ENCODE measurements around the gene CWC25. TPM values are rescaled to one million over a fixed set of nuclear protein-coding genes. Genes with fewer than 3 reads are reported as not detected.

The CWC25 gene
- total and polyA plus RNA-seq, 9 of the 15 experiments (the other 6 are each of a cell fraction or from before 2014, with no cell fraction given) = 16.5 to 27.4 (median 23.0) TPM

DNA sequence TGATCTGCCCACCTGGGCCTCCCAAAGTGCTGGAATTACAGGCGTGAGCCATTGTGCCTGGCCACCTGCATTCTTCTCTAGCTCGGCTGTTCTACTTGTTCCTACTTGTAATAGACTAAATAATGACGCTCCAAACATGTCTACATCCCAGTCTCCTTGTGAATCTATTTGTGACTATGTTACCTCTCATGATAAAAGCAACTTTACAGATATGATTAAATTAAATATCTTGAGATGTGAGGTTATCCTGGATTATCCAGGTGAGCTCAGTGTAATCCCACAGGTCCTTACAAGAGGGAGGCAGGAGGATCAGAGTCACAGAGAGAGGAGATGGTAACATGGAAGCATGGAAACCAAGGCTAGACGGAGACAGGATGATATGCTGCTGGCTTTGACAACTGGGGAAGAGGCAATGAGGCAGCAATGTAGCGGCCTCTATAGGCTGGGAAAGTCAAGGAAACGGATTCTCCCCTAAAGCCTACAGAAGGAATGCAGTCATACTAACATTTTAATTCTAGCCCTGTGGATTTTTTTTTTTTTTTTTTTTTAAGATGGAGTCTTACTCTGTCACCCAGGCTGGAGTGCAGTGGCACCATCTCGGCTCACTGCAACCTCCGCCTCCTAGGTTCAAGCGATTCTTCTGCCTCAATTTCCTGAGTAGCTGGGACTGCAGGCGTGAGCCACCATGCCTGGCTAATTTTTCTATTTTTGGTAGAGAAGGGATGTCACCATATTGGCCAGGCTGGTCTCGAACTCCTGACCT lies 39.7 kb upstream of the CWC25 start:
- Histone ChIP-seq H3K9me3 (replicated peaks; ENCODE audit: control insufficient read depth, insufficient read depth, low read depth, low read length) (no peaks in the 10 kb centered on the region), H2AFZ (ENCODE audit: low read depth, low read length) (peak overlapping the region; percentile 82), H3K9me1 (ENCODE audit: control insufficient read depth, insufficient read depth, low read length) (no peaks in the 10 kb centered on the region), H3K4me2 (ENCODE audit: insufficient read depth, low read length) (peak overlapping the region; percentile 62), H4K20me1 (replicated peaks; ENCODE audit: control insufficient read depth, insufficient read depth, low read length) (no peaks in the 10 kb centered on the region), H3K4me3 (no peak overlapping the region), H3K27me3 (ENCODE audit: control insufficient read depth in 2 of 2, insufficient read depth in 2 of 2, low read length in 2 of 2) (no peaks in the 10 kb centered on the region), H3K79me2 (ENCODE audit: control insufficient read depth, insufficient read depth, low read length) (no peaks in the 10 kb centered on the region), H3K9ac (ENCODE audit: insufficient read depth in 1 of 2, low read depth in 2 of 2, low read length in 2 of 2) (no peak overlapping the region), H3K36me3 (ENCODE audit: control insufficient read depth, insufficient read depth, low read length) (no peaks in the 10 kb centered on the region), H3K27ac (ENCODE audit: extremely low read depth, low read depth, low read length) (no peak overlapping the region), H3K4me1 (replicated peaks in 1 of 2; ENCODE audit: control insufficient read depth in 2 of 2, insufficient read depth in 2 of 2, low read length in 2 of 2) (peaks cover 2 to 29% of the 10 kb centered on the region in 2 experiments; a peak in 3 of 5 replicates)
- DNase-seq (ENCODE audit: extremely low read depth in 1 of 4, low spot score in 3 of 4) (peak in 2 of 4 experiments; percentile 46 to 71), FAIRE-seq (no peak), ATAC-seq (peak; percentile 10; the same call in 1 of the 3 replicates)
- CTCF ChIA-PET (ENCODE audit: low intra/inter-chr PET ratio) = no interaction called here
- intact Hi-C loops (cut with micrococcal nuclease) (loop anchor here (5.0 to 10.0 kb wide), 2 partner anchors 190 to 287 kb away; partner anchors contain the start of genes EPOP and PLXDC1), in situ Hi-C loops (cut with MboI) (no loop called here)
- POLR2A ChIA-PET = interaction anchor here (2.7 kb wide), 1 partner anchor 11 kb away, joined by 10 read pairs; no protein-coding TSS in a partner anchor
- BruUV-seq (replicated peaks) = no TSS peak
- 27% methylated on average over 9 of the region's 11 CpGs for WGBS (ENCODE audit: insufficient coverage, low coverage, missing lambda C conversion rate)
- TF ChIP-seq, protein P1, sequence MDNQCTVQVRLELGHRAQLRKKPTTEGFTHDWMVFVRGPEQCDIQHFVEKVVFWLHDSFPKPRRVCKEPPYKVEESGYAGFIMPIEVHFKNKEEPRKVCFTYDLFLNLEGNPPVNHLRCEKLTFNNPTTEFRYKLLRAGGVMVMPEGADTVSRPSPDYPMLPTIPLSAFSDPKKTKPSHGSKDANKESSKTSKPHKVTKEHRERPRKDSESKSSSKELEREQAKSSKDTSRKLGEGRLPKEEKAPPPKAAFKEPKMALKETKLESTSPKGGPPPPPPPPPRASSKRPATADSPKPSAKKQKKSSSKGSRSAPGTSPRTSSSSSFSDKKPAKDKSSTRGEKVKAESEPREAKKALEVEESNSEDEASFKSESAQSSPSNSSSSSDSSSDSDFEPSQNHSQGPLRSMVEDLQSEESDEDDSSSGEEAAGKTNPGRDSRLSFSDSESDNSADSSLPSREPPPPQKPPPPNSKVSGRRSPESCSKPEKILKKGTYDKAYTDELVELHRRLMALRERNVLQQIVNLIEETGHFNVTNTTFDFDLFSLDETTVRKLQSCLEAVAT (IDR thresholded peaks at IDR 0.05) = no peak
- TF ChIP-seq POLR3A (IDR thresholded peaks at IDR 0.05; ENCODE audit: borderline replicate concordance, extremely low read depth, insufficient read depth, insufficient read length) = peak; percentile 35
- 0 out of 2 replicates have a peak, but pooled peaks have one; percentile 17 for TF ChIP-seq EHMT2 (IDR thresholded peaks at IDR 0.05)
- TF ChIP-seq TAF1 (IDR thresholded peaks at IDR 0.05; ENCODE audit: control insufficient read depth, extremely low read depth, insufficient read depth, low read length, severe bottlenecking) = no peak
- no peak for TF ChIP-seq MYBL2 (IDR thresholded peaks at IDR 0.05; ENCODE audit: low read depth)
- no peak for TF ChIP-seq MYBL2 (CRISPR knock-in tag; IDR thresholded peaks at IDR 0.05; ENCODE audit: borderline replicate concordance)
- TF ChIP-seq JUND (IDR thresholded peaks at IDR 0.05; ENCODE audit: borderline replicate concordance, low read depth, low read length) = no peak; the same call in 1 of the 2 replicates
- TF ChIP-seq JUND (tag; IDR thresholded peaks at IDR 0.05; ENCODE audit: borderline replicate concordance, low read depth, low read length) = peak; percentile 39; the same call in 1 of the 3 replicates
- TF ChIP-seq ZNF384 (IDR thresholded peaks at IDR 0.05; ENCODE audit: low read depth, low read length) = peak; percentile 83
- TF ChIP-seq, protein P2, sequence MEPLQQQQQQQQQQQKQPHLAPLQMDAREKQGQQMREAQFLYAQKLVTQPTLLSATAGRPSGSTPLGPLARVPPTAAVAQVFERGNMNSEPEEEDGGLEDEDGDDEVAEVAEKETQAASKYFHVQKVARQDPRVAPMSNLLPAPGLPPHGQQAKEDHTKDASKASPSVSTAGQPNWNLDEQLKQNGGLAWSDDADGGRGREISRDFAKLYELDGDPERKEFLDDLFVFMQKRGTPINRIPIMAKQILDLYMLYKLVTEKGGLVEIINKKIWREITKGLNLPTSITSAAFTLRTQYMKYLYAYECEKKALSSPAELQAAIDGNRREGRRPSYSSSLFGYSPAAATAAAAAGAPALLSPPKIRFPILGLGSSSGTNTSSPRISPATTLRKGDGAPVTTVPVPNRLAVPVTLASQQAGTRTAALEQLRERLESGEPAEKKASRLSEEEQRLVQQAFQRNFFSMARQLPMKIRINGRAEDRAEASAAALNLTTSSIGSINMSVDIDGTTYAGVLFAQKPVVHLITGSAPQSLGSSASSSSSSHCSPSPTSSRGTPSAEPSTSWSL (CRISPR knock-in tag; IDR thresholded peaks at IDR 0.05; ENCODE audit: borderline replicate concordance) = no peak
- peak in 1 of 3 experiments; percentile 7 for TF ChIP-seq YY1 (IDR thresholded peaks at IDR 0.05; ENCODE audit: borderline replicate concordance in 1 of 3, control insufficient read depth in 1 of 3, extremely low read depth in 1 of 3, insufficient read depth in 3 of 3, insufficient read length in 1 of 3, insufficient replicate concordance in 2 of 3, low read depth in 1 of 3, low read length in 2 of 3)
- TF ChIP-seq, protein P3, sequence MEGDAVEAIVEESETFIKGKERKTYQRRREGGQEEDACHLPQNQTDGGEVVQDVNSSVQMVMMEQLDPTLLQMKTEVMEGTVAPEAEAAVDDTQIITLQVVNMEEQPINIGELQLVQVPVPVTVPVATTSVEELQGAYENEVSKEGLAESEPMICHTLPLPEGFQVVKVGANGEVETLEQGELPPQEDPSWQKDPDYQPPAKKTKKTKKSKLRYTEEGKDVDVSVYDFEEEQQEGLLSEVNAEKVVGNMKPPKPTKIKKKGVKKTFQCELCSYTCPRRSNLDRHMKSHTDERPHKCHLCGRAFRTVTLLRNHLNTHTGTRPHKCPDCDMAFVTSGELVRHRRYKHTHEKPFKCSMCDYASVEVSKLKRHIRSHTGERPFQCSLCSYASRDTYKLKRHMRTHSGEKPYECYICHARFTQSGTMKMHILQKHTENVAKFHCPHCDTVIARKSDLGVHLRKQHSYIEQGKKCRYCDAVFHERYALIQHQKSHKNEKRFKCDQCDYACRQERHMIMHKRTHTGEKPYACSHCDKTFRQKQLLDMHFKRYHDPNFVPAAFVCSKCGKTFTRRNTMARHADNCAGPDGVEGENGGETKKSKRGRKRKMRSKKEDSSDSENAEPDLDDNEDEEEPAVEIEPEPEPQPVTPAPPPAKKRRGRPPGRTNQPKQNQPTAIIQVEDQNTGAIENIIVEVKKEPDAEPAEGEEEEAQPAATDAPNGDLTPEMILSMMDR (IDR thresholded peaks at IDR 0.05 in 2 of 3, conservative IDR thresholded peaks at IDR 0.05 in 1 of 3; ENCODE audit: insufficient read depth in 2 of 3, low read depth in 1 of 3, low read length in 3 of 3) = peak; percentile 60 to 76 (median 67)
- TF ChIP-seq ZFPM2 (CRISPR knock-in tag; IDR thresholded peaks at IDR 0.05) = no peak
- TF ChIP-seq RCOR1 (IDR thresholded peaks at IDR 0.05; ENCODE audit: borderline replicate concordance in 1 of 2, low read depth in 2 of 2, low read length in 2 of 2) = peak in 1 of 2 experiments; percentile 25; a peak in 1 of 4 replicates

All from K562 (cell line).